ENCODE measurements around the gene TRAF3IP3.
A peak's percentile ranks its signal among the peaks of the same experiment; 100 is the strongest.

Gene TRAF3IP3

DNA sequence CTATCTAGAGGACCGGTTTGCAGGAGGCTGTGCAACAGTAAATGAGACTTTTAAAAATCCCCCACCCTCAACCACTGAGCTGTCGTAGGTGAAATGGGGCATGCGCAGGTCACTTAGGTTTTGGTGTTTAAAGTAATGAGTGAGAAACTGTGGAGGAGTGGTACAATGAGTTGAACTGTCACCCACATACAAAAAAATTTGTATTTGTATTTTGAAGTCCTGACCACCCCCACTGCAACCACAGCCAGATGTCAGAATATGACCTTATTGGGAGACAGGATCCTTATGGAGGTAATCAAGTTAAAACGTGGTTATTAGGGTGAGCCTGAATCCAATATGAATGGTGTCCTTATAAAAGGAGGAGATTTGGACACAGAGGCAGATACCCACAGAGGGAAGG is 51.7 kb downstream of the TRAF3IP3 start:
- TF ChIP-seq, protein P1, sequence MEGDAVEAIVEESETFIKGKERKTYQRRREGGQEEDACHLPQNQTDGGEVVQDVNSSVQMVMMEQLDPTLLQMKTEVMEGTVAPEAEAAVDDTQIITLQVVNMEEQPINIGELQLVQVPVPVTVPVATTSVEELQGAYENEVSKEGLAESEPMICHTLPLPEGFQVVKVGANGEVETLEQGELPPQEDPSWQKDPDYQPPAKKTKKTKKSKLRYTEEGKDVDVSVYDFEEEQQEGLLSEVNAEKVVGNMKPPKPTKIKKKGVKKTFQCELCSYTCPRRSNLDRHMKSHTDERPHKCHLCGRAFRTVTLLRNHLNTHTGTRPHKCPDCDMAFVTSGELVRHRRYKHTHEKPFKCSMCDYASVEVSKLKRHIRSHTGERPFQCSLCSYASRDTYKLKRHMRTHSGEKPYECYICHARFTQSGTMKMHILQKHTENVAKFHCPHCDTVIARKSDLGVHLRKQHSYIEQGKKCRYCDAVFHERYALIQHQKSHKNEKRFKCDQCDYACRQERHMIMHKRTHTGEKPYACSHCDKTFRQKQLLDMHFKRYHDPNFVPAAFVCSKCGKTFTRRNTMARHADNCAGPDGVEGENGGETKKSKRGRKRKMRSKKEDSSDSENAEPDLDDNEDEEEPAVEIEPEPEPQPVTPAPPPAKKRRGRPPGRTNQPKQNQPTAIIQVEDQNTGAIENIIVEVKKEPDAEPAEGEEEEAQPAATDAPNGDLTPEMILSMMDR (IDR thresholded peaks at IDR 0.05; ENCODE audit: low read depth, low read length, missing control alignments) = no peak
- no peak for DNase-seq (ENCODE audit: extremely low read depth, low read depth)
- H3K4me3 ChIP-seq (replicated peaks; ENCODE audit: low read depth, low read length) = no peak overlapping the region

DNA sequence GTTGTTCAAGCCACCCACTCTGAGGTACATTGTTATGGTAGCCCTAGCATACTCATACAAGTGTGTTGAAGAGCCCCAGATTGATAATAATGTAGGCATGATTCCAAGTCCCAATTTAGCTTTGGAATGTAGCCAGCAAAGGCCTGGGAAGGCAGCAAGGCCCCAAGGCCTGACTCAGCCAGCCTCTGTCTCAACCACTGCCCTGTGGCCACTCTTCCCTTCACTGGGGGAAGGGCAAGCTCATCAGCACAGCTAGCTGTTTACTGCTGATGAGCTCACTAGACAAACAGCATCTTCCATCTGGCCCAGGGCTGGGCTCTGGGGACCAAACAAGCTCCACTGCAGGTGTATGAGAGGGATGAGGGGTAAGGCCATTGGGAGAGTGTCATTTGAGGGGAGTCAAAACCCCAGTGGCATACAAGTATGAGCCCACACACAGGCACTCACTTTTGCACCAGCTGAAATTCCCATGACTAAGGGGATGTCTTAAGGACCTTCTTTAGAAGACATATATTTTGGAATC is 52.3 kb downstream of the TRAF3IP3 start:
- DNase-seq (ENCODE audit: extremely low read depth, low read depth) = peak; percentile 75
- no peak overlapping the region for H3K4me3 ChIP-seq (replicated peaks; ENCODE audit: low read depth, low read length)
- TF ChIP-seq, protein P1 (IDR thresholded peaks at IDR 0.05; ENCODE audit: low read depth, low read length, missing control alignments) = no peak

DNA sequence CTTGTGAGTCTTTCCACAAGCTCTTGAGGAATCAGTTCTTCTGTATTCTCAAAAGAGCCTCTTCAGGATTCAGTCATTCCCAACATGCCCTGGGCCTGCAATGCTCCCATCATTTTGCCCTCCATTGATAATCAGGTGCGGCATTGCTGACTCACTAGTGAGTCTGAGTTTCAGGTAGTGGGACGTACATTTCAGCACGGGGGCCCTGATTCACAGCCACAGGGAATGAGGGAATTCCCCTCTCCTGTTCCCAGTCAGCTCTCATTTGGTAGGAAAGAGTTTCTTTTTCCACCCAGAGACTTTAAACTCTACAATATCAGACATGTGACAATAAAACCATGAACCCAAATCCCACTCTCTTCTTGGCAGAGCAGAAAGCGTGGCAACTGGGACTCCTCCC is 53.8 kb downstream of the TRAF3IP3 start:
- TF ChIP-seq, protein P1 (IDR thresholded peaks at IDR 0.05; ENCODE audit: low read depth, low read length, missing control alignments) = no peak
- H3K4me3 ChIP-seq (replicated peaks; ENCODE audit: low read depth, low read length) = no peak overlapping the region
- no peak for DNase-seq (ENCODE audit: extremely low read depth, low read depth)

DNA sequence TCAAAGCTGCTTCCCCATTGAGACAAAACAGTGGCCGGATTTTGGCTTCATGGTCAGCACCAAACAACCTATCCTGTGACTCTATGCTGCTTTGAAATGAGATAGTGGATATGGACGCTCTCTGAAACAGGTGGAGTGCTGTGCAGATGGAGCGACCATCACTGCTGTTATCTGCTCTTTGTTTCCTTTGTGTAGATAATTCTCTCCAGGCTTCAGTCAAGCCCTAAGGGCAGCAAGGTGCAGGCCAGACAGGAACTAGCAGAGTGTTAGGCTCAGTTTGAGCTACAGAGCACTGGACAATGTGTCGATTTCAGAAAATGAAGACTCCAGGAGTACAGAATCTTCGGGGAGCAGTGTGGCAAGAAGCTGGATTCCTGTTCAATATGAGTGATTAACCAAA is 54.9 kb downstream of the TRAF3IP3 start:
- TF ChIP-seq, protein P1 (IDR thresholded peaks at IDR 0.05; ENCODE audit: low read depth, low read length, missing control alignments) = no peak
- no peak overlapping the region for H3K4me3 ChIP-seq (replicated peaks; ENCODE audit: low read depth, low read length)
- DNase-seq (ENCODE audit: extremely low read depth, low read depth) = no peak

DNA sequence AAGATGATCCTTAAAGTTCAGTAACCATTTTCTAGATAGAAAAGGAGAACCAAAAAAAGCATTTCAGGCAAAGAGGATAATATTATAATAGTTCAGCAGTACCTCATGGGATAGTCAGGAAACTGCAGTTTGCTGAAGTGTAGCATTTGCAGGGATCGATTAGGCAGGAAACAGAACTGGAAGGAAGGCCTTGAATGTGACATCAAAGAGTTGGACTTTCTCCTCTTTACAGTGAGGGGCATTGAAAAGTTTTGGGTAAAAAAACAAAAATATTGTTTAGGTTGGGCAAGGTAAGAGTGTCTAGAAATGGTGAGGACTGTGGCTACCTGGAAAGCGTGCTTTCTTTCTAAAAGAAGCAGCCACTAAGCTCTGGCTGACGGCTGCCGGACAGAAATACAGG is 58.0 kb downstream of the TRAF3IP3 start:
- no peak for DNase-seq (ENCODE audit: extremely low read depth, low read depth)
- no peak overlapping the region for H3K4me3 ChIP-seq (replicated peaks; ENCODE audit: low read depth, low read length)
- TF ChIP-seq, protein P1 (IDR thresholded peaks at IDR 0.05; ENCODE audit: low read depth, low read length, missing control alignments) = no peak

DNA sequence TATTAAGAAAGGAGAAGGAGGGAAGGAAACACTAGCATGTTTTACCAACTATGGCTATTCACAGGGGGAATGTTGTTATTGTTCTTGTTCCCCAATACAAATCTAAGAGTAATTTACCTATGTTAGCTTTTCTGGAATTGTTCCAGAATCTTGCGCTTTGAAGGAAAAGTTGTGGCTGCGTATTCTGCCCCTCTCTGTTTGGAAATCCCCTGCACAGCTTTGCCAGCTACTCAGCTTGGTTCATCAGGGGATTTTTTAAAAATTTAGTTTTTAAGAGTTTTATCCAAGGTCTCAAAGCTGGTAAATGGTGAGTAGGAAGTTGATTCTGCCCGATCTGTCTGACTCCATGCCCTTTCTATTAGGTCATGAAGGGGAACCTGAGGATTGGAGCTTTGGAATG is 59.6 kb downstream of the TRAF3IP3 start:
- DNase-seq (ENCODE audit: extremely low read depth, low read depth) = no peak
- H3K4me3 ChIP-seq (replicated peaks; ENCODE audit: low read depth, low read length) = no peak overlapping the region
- TF ChIP-seq, protein P1 (IDR thresholded peaks at IDR 0.05; ENCODE audit: low read depth, low read length, missing control alignments) = no peak

DNA sequence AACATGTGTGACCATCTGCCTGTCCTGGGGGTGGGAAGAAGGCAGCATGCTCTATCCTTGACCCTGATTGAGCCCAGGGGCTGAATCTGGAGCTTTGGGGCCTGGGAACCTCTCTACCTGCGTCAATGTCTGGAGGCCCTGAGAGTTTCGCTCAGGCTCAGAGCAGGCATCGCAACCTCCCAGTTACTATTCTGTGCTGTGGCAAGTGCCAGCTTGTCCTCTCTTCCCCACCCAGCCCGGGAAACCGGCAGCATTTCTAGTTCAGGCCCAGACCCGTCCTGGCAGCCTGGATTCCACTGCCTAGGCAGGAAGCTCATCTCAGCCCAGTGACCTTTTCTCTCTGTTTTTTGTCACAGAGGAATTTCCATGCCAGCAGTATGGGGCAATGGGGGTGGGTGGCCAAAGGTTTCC is 60.1 kb downstream of the TRAF3IP3 start:
- no peak for DNase-seq (ENCODE audit: extremely low read depth, low read depth)
- H3K4me3 ChIP-seq (replicated peaks; ENCODE audit: low read depth, low read length) = no peak overlapping the region
- TF ChIP-seq, protein P1 (IDR thresholded peaks at IDR 0.05; ENCODE audit: low read depth, low read length, missing control alignments) = no peak

Measured in HFF-Myc (cell line).